ENCODE measurements around the gene NECTIN3.

Gene NECTIN3

GRCh38 chr3:111152496-111152895, 80.9 kb downstream of the NECTIN3 start:
- H3K4me3 ChIP-seq (ENCODE audit: low read depth, low read length): no peak overlapping the region
- no peak for TF ChIP-seq CTCF (IDR thresholded peaks at IDR 0.05; ENCODE audit: insufficient read depth, low read depth, low read length, missing control alignments)
- DNase-seq (ENCODE audit: low read depth): no peak

GRCh38 chr3:111156517-111156916, 84.9 kb downstream of the NECTIN3 start:
- DNase-seq (ENCODE audit: low read depth): no peak
- no peak overlapping the region for H3K4me3 ChIP-seq (ENCODE audit: low read depth, low read length)
- no peak for TF ChIP-seq CTCF (IDR thresholded peaks at IDR 0.05; ENCODE audit: insufficient read depth, low read depth, low read length, missing control alignments)

GRCh38 chr3:111159391-111159790, 87.8 kb downstream of the NECTIN3 start:
- H3K4me3 ChIP-seq (ENCODE audit: low read depth, low read length): no peak overlapping the region
- DNase-seq (ENCODE audit: low read depth): no peak
- TF ChIP-seq CTCF (IDR thresholded peaks at IDR 0.05; ENCODE audit: insufficient read depth, low read depth, low read length, missing control alignments): no peak

GRCh38 chr3:111164621-111165020, 93.0 kb downstream of the NECTIN3 start:
- H3K4me3 ChIP-seq (ENCODE audit: low read depth, low read length): no peak overlapping the region
- TF ChIP-seq CTCF (IDR thresholded peaks at IDR 0.05; ENCODE audit: insufficient read depth, low read depth, low read length, missing control alignments): no peak
- no peak for DNase-seq (ENCODE audit: low read depth)

- H3K4me3 ChIP-seq (ENCODE audit: low read depth, low read length): no peak overlapping the region
- DNase-seq (ENCODE audit: low read depth): no peak
- no peak for TF ChIP-seq CTCF (IDR thresholded peaks at IDR 0.05; ENCODE audit: insufficient read depth, low read depth, low read length, missing control alignments)
Observed at GRCh38 chr3:111165411-111165810, 93.8 kb downstream of the NECTIN3 start.

- DNase-seq (ENCODE audit: low read depth): no peak
- H3K4me3 ChIP-seq (ENCODE audit: low read depth, low read length): no peak overlapping the region
- no peak for TF ChIP-seq CTCF (IDR thresholded peaks at IDR 0.05; ENCODE audit: insufficient read depth, low read depth, low read length, missing control alignments)
Observed at GRCh38 chr3:111173328-111173900, 101.8 kb downstream of the NECTIN3 start.

GRCh38 chr3:111173906-111174305, 102.3 kb downstream of the NECTIN3 start:
- H3K4me3 ChIP-seq (ENCODE audit: low read depth, low read length): no peak overlapping the region
- TF ChIP-seq CTCF (IDR thresholded peaks at IDR 0.05; ENCODE audit: insufficient read depth, low read depth, low read length, missing control alignments): no peak
- DNase-seq (ENCODE audit: low read depth): no peak

Data from GM12865 (cell line).